ENCODE measurements around the gene ADAM12.

Gene ADAM12

DNA sequence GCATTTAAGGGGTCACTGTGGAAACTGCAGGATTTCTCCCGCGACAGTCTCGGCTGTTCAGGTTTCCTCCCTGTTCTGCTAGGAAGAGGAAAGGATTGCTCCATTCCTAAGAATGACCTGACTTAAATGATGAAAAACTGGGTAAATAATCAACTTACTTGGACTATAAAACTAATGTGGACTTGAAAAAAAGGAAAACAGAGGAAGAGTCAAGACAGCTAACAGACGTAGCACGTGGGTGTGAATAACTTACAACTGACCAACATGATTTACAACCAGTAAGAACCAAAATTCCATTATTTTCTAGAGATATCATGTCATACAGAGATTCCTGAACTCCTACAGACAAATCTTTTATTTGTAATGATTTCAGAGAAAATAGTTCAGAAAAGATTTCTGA is 93.8 kb downstream of the ADAM12 start:
- H3K4me3 ChIP-seq (ENCODE audit: low read depth, low read length), result no peak overlapping the region
- DNase-seq, result no peak

DNA sequence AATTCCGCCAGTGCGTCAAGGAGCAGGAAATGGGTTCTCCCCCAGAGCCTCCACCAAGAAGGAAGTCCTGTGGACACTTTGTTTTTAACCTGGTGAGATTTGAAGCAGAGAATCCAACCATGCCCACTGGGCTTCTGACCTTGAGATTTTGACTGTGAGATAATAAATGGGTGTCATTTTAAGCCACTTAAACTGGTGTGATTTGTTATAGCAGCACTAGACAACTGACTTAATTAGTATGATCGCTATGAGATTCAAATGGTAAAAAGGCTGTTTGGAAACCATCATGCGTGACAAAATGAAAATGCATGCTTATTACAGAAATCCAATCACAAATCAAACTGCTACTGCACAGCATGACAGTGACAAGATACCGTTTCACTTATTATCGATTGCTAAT is 98.0 kb downstream of the ADAM12 start:
- TF ChIP-seq, protein P1, sequence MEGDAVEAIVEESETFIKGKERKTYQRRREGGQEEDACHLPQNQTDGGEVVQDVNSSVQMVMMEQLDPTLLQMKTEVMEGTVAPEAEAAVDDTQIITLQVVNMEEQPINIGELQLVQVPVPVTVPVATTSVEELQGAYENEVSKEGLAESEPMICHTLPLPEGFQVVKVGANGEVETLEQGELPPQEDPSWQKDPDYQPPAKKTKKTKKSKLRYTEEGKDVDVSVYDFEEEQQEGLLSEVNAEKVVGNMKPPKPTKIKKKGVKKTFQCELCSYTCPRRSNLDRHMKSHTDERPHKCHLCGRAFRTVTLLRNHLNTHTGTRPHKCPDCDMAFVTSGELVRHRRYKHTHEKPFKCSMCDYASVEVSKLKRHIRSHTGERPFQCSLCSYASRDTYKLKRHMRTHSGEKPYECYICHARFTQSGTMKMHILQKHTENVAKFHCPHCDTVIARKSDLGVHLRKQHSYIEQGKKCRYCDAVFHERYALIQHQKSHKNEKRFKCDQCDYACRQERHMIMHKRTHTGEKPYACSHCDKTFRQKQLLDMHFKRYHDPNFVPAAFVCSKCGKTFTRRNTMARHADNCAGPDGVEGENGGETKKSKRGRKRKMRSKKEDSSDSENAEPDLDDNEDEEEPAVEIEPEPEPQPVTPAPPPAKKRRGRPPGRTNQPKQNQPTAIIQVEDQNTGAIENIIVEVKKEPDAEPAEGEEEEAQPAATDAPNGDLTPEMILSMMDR (IDR thresholded peaks at IDR 0.05; ENCODE audit: low read depth, low read length), result no peak
- Histone ChIP-seq H3K36me3 (no peaks in the 10 kb centered on the region), H3K9me3 (no peaks in the 10 kb centered on the region), H3K4me3 (ENCODE audit: low read depth, low read length) (no peak overlapping the region), H3K27me3 (no peaks in the 10 kb centered on the region), H3K4me1 (no peaks in the 10 kb centered on the region)
- DNase-seq, result no peak

More for the DNA sequence above, 93.8 kb downstream of the ADAM12 start:
- H3K36me3 ChIP-seq, result no peaks in the 10 kb centered on the region
- no peaks in the 10 kb centered on the region for H3K9me3 ChIP-seq
- TF ChIP-seq, protein P1 (IDR thresholded peaks at IDR 0.05; ENCODE audit: low read depth, low read length), result no peak
- no peaks in the 10 kb centered on the region for H3K4me1 ChIP-seq
- H3K27me3 ChIP-seq, result no peaks in the 10 kb centered on the region

DNA sequence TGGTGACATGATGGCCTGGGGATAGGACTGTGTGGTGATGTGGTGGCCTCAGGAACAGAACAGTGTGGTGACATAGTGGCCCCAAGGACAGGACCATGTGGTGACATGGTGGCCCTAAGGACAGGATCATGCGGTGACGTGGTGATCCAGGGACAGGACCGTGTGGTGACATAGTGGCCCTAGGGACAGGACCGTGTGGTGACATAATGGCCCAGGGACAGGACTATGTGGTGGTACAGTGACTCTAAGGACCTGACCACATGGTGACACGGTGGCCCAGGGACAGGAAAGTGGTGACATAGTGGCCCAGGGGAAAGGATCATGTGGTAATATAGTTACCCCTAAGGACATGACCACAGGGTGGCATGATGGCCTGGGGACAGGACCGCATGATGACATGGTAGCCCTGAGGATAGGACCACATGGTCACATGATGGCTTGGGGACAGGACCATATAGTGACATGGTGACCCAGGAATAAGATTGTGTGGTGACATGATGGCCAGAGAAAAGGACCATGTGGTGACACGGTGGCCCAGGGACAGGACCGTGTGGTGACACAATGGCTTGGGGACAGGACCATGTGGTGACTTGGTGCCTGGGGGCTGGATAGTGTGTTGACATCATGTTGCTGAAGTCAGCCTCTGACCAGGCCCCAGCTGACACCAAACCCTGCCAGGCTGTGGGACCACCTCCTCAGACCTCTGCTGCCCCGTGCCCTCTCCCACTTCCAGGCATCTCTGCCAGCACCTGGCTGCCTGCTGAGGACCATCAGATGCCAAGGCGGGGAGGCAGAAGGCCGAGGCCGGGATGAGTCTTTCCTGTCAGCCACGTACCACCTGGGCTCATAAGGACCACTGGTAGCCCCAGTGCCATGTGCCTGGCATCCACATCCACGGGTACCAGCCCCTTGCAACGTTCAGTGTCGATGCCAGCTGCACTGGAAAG is 99.5 kb downstream of the ADAM12 start:
- Histone ChIP-seq H3K4me1 (no peaks in the 10 kb centered on the region), H3K4me3 (ENCODE audit: low read depth, low read length) (no peak overlapping the region), H3K36me3 (no peaks in the 10 kb centered on the region), H3K27me3 (no peaks in the 10 kb centered on the region), H3K9me3 (no peaks in the 10 kb centered on the region)
- DNase-seq, result no peak
- TF ChIP-seq, protein P1 (IDR thresholded peaks at IDR 0.05; ENCODE audit: low read depth, low read length), result no peak

DNA sequence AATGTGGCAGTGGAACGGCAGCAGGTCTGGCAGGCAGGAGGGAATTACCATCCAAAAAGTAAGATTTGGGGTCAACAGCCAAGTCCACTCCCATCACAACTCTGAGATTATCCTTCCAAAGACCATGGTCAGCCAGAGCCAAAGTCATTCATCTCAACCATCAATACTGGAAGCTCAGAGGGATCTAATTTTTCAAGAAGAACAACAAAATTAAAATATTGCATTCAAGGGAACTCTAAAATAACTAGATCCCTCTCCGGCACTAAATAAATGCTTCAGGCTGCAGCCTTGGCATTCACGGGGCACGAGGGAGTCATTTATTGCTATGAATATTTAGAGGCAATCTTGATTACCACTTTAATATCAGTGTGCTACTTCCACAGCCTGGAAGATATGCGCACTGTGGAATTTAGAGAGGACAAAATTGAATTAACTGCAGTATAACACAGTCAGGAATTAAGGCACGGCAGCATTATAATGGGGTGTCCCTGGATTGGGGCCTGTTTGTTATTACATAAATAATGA is 102.0 kb downstream of the ADAM12 start:
- Histone ChIP-seq H3K4me3 (ENCODE audit: low read depth, low read length) (no peak overlapping the region), H3K4me1 (no peaks in the 10 kb centered on the region), H3K9me3 (no peaks in the 10 kb centered on the region), H3K27me3 (no peaks in the 10 kb centered on the region), H3K36me3 (no peaks in the 10 kb centered on the region; the same call in 1 of the 2 replicates)
- TF ChIP-seq, protein P1 (IDR thresholded peaks at IDR 0.05; ENCODE audit: low read depth, low read length), result no peak
- no peak for DNase-seq

DNA sequence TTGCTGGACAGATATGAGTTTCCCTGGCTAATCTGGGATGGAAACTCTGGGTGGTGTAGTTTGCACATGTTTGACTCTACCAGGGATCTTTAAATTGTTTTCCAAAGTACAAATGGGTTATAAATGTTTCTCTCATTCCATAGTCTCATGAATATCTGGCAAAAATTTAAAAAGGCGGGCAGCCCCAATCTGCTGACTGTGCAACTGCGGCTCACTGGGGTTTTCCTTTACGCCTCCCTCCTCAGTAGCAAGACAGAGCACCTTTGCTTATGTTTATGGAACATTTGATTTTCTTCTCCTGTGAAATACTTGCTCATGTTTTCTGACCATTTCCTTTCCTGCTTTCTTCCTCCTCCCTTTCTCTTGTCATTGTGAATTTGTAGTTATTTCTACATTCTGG is 105.0 kb downstream of the ADAM12 start:
- TF ChIP-seq, protein P1 (IDR thresholded peaks at IDR 0.05; ENCODE audit: low read depth, low read length), result no peak
- Histone ChIP-seq H3K36me3 (no peaks in the 10 kb centered on the region; the same call in 1 of the 2 replicates), H3K4me1 (no peaks in the 10 kb centered on the region), H3K9me3 (no peaks in the 10 kb centered on the region), H3K27me3 (no peaks in the 10 kb centered on the region), H3K4me3 (ENCODE audit: low read depth, low read length) (no peak overlapping the region)
- no peak for DNase-seq

DNA sequence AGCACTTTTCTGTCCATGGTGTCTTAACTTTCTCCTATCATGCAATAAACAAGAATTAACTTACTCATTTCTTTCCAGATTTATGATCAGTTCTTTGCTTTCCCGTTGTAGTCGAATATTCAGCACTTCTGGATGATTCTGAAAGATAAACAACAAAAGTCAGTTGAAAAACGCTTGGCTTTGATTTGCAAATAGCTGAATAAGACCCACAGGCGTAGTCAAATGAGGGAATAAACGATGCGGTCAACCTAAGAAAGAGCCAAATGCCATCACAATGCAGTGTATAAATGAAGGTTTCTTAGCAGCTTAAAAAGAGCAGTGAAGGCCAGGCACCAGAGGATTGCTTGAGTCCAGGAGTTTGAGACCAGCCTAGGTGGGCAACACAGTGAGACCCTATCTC is 109.4 kb downstream of the ADAM12 start:
- Histone ChIP-seq H3K4me1 (no peaks in the 10 kb centered on the region), H3K4me3 (ENCODE audit: low read depth, low read length) (no peak overlapping the region), H3K9me3 (no peaks in the 10 kb centered on the region), H3K27me3 (no peaks in the 10 kb centered on the region), H3K36me3 (no peaks in the 10 kb centered on the region; the same call in 1 of the 2 replicates)
- no peak for DNase-seq
- TF ChIP-seq, protein P1 (IDR thresholded peaks at IDR 0.05; ENCODE audit: low read depth, low read length), result no peak

All from BE2C (cell line).